GM19463 (cell line): ENCODE results near the gene ARHGAP8.

Experiments used
- ATAC-seq: cut with Tn5 transposase; IDR thresholded peaks from one replicate; pipeline ENCODE4 v1.9.1; 2021; ENCODE audit warnings: mild to moderate bottlenecking, moderate library complexity; ENCODE audit not compliant: unreplicated experiment

The ARHGAP8 gene

DNA sequence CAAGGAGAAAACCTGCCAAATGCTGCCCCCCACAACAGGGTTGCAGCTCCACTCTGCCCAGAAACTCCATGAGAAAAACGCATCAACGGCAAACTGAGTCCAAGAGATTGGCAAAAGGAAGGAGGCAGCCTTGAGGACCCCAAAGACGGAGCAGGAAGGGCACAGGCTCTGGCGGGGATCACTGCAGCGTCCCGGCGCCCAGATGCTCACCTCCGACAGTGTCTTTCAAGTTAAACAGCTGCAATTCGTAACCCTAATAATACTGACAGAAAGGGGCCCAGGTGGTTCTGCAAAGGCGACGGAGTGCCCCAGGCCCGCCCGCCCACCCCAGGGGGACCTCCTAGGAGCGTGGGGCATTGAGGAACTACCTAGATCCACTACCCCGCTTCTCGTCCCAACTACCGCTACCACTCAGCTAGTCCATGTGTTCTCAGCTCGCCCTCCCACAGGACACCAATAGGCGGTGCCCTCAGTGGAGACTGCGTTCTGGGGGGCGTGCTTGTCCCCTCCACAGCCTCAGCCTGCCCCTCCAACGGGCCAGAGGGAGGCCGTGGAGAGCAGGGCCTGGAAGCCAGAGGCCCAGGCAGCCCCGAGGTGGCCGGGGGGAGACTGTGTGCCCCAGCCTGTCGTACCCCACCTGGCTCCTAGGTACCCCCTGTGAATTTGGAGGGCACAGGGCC lies 130.0 kb downstream of the ARHGAP8 start:
- no peak for ATAC-seq

DNA sequence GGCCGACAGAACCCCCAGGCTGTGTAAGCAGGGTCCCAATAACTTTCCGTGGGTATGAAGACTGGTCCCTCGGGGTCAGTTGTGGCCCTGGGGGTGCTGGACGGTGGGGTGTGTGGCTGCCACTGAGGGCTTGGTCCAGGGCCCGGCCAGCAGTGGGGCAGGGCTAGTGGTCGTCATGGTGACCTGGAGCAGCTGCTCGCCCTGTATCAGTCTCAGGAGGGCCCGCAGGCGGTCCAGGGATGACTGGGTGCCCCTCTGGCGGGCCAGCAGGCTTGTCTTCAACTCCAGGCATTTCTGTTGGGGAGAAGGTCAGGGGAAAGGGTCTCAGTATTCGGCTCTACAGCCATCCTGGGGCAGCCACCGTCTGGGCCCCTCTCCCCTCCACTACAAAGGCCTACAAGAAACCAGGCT lies 130.6 kb downstream of the ARHGAP8 start:
- ATAC-seq: no peak

DNA sequence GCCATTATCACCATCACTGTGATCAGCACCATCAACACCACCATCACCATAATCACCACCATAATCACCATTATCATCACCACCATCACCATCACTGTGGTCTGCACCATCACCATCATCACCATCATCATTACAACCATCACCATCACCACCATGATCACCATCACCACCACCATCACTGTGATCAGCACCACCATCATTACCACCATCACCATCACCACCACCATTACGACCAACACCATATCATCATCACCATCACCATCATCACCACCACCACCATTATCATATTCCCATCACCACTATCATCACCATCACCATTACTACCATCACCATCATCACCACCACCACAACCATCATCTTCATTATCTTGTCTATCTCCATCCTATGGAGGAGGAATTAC lies 132.2 kb downstream of the ARHGAP8 start:
- ATAC-seq: no peak

DNA sequence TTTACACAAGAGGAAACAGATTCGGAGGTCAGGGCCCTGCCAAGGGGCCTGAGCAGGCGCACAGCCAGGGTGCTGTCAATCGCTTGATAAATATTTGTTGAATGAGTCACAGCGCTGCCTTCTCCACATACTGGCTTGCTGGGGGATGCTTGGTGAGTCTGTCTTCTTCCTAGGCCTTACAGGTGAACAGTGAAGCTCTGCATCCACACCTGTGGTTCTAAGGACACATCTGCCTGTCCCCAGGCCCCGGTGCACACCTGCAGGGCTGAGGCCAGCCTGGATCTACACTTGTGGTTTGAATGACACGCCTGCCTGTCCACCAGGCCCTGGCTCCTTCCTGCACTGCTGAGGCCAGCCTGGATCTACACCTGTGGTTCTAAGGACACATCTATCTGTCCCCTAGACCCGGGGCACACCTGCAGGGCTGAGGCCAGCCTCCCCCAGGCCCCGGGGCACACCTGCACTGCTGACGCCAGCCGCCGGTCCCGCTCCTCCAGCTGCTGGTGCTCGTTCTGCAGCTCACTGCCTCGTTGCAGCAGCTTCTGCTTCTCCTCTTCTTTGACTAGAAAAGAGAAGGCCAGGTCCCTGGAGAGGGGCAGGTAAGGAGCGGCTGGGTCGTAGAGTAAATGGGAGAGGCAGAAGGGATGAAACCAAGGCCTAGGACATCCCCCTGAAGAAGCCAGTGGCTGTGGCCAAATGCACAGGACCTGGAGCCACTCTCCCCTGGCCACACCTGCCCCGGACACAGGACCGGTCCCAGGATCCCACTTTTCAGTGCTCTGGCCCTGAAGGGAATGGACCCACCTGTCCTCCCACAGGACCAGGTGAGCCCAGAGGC lies 132.8 kb downstream of the ARHGAP8 start:
- ATAC-seq: no peak

DNA sequence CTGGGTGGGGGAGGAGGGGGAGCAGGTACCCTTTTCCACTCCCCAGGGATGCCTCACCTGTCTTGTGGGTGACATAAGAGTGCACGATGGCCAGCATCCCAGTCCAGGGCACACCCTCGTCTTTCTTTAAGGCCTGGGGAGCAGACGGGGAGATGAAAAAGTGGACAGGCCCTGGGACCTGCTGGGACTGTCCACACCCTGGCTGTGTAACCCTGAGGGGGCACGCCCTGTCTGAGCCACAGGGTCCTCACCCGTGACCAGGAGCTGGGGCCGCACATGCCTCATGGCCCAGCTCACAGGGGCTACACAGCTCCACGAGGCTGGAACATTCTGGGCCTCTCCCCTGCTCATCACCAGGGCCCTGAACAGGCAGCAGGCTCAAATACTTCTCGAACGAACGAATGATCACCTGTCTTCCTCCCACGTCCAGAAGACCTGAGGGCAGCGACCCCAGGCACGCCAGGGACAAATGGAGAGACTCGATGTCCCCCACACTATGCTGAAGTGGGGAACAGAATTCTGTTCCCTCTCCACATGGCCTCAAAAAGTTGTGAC lies 133.5 kb downstream of the ARHGAP8 start:
- no peak for ATAC-seq

DNA sequence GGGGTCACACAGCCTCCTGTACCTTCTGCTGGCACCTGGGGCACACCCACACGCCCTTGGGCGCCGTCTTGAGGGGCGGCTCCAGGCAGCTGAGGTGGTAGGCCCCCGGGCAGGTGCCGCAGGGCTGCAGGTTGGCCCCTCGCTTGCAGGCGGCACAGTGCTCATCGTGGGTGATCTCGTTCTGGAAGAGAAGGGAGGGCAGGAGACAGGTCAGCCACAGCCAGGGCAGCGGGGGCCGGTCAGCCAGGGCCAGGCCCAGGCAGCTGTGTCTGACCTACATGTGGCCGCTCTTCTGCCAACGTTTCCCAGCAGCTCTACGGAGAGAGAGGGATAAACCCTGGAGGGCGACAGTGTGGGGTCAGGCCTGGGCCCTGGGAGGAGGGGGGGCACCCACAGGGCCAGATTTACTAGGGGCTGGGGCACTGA lies 135.6 kb downstream of the ARHGAP8 start:
- no peak for ATAC-seq

DNA sequence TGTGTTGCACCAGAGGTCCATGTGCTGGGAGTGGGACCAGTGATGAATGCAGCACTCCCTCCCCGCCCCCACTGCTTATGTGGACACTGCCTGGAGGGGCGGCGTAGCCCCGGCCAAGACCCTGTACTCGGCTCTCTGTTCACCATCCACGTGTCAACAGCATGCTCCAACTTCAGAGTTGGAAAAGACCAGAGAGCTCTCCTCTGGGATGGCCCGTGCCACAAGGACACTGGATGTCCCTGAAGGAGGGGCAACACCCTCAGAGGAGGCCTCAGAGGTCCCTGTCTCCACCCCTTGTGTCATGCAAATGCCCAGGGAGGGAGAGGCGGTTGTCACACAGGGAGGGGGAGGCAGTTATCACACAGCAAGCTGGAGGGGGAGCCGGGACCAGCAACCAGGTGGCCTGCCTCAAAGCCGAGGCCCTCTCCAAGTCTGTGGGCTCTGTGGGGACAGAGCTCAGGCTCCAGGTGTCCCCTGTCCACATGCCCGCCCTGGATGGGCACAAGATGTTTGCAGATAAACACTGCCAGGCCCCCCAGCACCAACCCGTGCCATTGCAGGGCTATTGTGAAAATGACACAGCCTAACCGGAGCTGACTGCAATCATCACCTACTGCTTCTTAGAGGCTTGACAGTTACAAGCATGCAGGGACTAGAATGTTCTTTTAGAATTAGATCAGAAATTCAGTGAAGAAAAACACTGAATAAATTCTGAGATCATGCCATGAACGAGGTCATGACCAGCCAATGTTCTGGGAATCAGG lies 136.3 kb downstream of the ARHGAP8 start:
- no peak for ATAC-seq

DNA sequence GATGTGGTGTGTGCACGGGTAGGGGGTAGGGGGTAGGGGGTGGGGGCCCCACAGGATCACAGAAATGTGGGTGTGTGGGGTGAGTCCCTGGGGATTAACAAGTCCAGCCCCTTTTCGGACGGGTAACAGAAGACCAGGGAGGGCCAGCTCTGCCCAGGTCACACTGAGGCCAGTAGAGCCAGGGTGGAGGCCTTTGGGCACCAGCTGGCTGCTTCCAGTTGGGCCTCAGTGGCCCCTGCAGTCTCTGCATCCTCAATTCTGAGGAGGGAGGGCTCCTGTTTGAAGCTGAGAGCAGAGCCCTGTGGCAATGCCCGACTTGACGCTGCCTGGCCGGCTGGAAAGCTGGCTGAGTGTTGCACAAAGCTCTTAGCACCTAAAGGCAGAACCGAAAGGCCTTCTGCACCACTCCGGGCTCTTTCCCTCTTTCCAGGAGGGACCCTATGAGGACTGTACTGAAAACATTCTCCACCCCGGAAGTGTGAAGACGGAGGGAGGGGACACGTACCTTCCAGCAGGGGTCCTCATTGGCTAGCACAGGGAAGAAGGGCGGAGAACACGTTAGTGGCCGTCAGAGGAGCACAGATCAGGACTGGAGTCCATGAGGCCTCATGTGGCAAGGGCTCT lies 137.0 kb downstream of the ARHGAP8 start:
- ATAC-seq: no peak

DNA sequence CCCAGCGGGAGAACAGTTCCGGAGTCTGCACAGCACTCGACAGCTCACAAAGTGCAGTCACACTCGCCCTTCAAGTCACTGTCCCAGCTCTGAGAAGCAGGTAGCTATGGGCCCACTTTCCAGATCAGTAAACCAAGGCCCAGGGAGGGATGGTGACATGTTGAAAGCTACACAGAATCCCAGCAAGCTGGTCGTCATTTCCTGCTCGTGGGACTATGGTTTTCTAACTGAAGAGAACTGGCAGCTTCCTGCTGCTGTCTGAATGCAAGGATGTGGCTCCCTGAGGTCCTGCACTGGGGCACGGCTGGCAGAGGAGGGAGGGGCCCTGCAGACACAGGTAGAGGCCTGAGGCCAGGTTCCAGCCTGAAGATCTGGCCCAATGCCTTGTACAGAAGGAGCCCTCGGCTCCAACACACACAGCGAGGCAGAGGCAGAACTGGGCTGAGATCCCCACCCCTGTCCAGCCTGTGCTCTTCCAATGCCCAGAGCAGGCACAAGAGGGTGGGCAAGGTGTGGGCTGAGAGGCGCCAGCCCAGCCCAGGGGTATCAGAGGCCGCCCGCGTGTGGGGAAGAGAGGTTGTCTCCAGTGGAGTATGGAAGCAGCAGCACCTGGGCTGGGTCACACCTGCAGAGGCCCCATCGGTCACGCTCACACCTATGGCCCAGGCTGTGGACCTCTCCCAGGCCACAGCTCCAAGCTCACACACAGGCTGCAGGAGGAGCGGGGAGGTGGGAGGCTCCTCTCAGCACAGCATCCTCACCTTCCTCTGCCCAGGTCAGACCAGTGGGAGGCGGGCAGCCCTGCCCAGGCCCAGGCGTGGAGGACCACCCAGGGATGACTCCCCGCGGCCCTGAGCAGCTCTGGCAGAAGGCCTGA lies 138.3 kb downstream of the ARHGAP8 start:
- ATAC-seq: no peak

DNA sequence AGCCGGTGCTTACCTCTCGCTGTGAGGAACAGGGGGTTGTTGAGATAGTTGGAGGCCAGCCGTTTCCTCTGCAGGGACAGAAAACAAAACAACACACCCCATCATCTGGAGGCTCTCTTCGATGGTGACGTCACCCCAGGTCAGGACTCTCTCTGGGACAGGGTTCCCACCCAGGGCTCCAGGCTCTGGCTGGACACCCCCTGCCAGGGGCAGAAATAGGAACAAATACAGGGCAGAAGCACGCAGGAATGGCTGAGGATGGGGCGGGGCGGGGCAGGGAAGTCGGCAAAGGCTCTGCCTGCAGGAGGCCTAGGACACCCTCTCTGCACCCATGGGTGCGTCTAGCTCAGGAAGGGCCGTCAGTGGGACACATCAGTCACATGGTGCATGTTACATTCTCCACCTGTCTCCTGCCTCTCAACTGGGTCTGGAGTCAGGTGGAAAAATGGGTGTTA lies 138.9 kb downstream of the ARHGAP8 start:
- no peak for ATAC-seq

DNA sequence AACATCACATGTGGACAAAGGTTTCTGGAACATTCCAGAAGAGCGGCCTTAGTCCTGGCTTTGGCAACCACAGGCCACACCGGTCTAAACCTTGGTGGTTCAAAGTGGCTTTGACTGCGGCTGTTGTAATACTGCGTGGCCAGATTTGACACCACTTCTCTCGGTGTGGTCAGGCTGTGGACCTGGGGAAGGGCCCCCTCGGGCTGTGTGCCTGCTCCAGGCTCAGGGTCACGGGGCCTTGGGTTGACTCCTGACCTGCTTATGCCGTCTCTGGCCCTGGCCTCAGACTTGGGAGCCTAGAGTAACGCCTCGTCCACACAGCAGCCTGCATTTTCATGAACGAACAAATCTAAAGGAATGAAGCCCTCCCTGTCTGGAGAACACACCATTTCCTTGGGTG lies 139.4 kb downstream of the ARHGAP8 start:
- ATAC-seq: no peak

DNA sequence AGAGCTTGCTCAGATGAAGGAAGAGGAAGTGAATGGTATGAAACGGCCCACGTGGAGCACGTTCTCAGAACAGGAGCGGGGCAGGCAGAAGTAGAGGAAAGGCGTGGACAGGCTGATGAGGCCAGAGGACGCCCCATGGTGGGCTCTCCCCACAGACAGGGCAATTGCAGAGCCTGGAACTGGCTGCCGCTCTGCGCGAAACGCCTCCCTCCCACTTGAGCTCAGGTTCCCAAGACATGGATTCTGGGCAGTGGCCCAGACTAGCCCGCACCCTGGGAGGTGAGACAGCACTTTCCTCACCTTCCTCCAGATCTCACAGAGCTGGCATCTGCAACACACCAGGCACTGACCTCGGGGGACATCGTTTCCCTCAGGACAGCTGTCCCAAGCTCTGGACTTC lies 139.9 kb downstream of the ARHGAP8 start:
- ATAC-seq: no peak

DNA sequence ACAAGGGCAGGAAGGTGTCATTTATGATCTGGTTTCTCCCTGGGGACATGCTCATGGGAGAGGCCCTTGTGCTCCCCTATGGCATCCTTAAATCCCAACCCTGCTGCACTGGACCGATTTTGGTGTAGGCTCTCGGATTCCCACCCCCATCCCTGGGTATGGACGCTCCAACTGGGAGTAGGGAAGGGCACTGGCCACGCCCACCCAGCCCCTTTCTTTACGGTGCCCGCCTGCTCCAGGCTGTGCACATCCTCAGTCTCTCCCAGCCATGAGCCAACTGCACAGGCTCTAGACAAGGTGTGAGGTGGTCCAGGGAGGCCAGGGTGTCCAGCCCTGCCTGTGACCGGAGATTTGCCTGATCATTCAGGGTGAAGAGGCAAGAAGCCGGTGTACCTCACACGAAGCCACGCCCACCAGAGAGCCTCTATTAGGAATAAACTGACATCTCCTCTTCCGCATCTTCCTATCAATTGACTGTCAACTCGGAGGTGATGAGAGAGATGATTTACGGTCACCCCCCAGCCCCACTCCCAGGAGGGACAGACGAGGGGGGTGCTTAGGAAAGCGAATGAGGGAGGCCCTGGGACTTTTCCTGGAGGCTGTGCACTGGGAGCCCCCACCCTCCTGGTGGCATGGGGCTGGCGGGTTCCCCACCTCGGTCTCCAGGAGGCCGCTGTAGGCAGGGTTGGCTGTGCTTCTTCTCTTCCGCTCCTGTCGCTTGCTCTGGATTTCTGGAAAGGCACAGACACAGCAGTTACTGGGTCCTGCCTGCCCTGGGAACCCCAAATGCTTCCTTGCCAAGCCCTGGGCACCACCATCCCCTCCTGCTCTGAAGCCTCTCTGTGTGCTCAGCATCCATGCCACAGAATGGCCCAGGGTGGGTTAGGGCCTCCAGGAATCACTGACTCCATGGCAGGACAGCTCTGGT lies 140.7 kb downstream of the ARHGAP8 start:
- ATAC-seq: no peak

DNA sequence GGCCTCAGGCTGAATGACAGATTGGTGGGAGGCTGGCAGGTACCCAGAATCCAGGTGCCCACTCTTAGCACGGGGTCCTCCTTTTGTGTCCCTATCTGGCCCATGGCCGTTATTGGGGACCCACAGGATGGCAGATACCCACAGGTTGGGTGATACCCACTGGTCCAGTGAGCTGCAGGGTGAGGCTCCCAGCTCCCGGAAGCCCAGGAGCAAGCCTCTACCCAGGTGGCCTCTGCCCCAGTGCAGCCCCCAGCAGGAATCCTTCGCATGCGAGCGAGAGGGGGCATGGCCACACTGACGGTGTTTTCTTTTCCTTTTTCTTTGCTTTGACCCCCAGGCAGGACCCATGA lies 141.3 kb downstream of the ARHGAP8 start:
- no peak for ATAC-seq

DNA sequence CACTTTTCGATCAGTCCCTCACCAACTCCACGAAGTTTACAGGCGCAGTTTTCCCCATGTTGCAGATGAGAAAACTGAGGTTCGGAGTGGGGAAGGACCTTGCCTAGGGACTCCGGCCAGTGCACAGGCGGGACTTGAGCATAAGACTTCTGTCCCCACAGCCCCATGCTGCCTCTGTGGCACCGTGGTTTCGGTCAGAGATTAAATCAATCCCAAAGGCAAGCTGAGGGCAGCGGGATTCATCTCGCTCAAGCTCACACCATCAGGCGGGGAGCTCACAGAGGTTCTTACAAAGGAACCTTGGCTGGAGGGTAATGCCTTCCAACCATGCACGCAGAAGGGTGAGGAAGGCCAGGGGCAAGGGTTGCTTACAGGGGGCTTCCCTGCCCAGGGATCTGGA lies 141.9 kb downstream of the ARHGAP8 start:
- ATAC-seq: no peak

DNA sequence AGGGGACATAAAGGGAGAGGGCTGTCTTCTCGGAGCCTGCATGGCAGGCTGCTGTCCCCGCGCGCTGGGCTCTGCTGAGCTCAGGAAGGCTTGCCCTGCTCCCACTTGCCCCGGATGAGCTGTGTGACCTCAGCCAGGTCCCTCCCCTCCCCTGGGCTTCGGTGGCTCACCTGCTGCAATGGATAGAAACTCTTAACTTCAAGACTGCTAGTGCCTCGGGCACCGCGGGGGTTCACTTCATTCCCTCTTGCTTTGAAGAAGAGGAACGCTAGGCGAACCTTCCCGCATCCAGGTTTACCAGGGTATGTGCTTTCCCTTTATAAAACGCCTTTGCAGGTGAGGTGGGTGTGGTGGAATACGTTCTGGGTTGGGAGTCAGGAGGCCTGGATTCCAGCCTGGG lies 142.4 kb downstream of the ARHGAP8 start:
- ATAC-seq: no peak

DNA sequence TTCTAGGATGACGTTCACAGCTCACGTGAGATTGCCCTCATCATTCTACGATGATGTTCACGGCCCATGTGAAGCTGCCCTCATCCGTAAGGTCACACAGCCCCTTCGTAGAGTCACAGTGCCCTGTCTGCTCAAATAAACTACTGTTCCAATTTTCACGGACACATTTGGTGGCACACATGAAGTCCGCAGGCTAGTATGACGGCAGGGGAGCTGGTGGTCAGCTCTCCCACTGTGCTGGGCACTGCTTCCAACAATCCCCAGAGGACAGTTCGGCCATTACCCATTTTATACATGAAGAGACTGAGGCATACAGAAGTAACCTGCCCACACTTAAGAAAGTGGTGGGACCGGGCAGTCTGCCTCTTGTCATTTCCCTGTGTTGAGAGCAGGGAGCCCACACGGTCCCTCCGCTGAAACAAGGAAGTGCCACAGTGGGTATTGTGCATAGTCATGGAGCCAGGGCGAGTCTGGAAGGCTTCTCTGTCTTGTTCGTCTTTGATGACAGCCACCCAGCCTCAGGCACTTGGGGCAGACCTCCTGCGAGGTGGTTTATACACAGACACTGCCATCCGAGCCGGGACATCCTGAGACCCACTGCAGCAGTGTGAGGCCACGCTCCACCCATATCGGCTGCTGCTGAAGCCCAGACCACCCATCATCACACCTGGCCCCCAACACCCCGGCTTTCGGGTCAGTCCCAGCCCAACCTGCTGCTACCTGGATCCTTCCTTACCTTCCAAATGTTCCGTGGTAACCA lies 143.1 kb downstream of the ARHGAP8 start:
- no peak for ATAC-seq

DNA sequence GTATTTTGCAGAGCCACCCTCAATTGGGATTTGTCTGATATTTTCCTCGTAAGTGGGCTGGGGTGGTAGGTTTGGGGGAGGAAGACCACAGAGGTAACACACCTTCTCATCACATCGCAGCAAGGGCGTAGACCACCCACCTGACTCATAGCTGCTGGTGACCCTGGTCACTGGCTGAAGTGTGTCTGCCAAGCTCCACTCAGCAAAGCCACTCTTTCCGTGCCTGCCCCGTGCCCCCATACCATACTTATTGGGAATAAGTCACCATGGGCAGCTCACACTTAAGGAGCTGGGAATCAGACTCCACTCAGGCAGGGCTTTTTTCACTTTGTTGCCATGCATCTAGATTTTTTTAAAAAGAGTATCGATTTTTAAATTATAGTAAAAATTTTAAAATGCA lies 145.9 kb downstream of the ARHGAP8 start:
- no peak for ATAC-seq
